HEK293T (cell line): Measurements from ENCODE around the gene DGAT2.

Experiments
- CTCF ChIA-PET: fragments of 350-600 bp; formaldehyde crosslinking; extraction: SDS; loops from one replicate; lab custom pipeline; 2021; ENCODE audit warnings: antibody characterized with exemption, inconsistent platforms; lab: Yijun Ruan, JAX
- POLR2A ChIA-PET: fragments of 350-600 bp; formaldehyde crosslinking; extraction: SDS; loops from one replicate; lab custom pipeline; 2020; ENCODE audit warnings: antibody characterized with exemption, inconsistent platforms; lab: Yijun Ruan, JAX
- DNase-seq: peaks from one replicate; pipeline ENCODE4 v3.0.0; 2012; ENCODE audit warnings: mixed read lengths; ENCODE audit errors: extremely low spot score
- ARNT ChIP-seq: fragments of 450-650 bp; IDR thresholded peaks from 2 replicates; pipeline ENCODE4 v1.6.1; 2017; ENCODE audit warnings: mild to moderate bottlenecking
- BHLHE40 ChIP-seq: fragments of 450-650 bp; IDR thresholded peaks from 2 replicates; pipeline ENCODE4 v1.6.1; 2016; ENCODE audit warnings: mild to moderate bottlenecking, moderate library complexity, borderline replicate concordance
- CTBP1 ChIP-seq: fragments of 450-650 bp; IDR thresholded peaks from 2 replicates; pipeline ENCODE4 v1.6.1; 2016; ENCODE audit warnings: borderline replicate concordance
- ELF4 ChIP-seq: fragments of 450-650 bp; IDR thresholded peaks from 2 replicates; pipeline ENCODE4 v1.6.1; 2017; ENCODE audit warnings: antibody characterized with exemption
- FOXA1 ChIP-seq: fragments of 450-650 bp; IDR thresholded peaks from 2 replicates; pipeline ENCODE4 v1.6.1; 2016; ENCODE audit warnings: mild to moderate bottlenecking
- FOXK2 ChIP-seq: fragments of 450-650 bp; IDR thresholded peaks from 2 replicates; pipeline ENCODE4 v1.6.1; 2016; ENCODE audit warnings: mild to moderate bottlenecking
- FOXM1 ChIP-seq: fragments of 450-650 bp; IDR thresholded peaks from 2 replicates; pipeline ENCODE4 v1.6.1; 2017; ENCODE audit warnings: mild to moderate bottlenecking, borderline replicate concordance
- HDGF ChIP-seq: fragments of 450-650 bp; IDR thresholded peaks from 2 replicates; pipeline ENCODE4 v1.6.1; 2017; ENCODE audit warnings: antibody characterized with exemption, borderline replicate concordance
- L3MBTL2 ChIP-seq: fragments of 450-650 bp; conservative IDR thresholded peaks from 2 replicates; pipeline ENCODE4 v1.6.1; 2016; ENCODE audit warnings: mild to moderate bottlenecking
- LEF1 ChIP-seq: fragments of 450-650 bp; IDR thresholded peaks from 2 replicates; pipeline ENCODE4 v1.6.1; 2017; ENCODE audit warnings: mild to moderate bottlenecking, borderline replicate concordance
- NFRKB ChIP-seq: fragments of 450-650 bp; IDR thresholded peaks from 2 replicates; pipeline ENCODE4 v1.6.1; 2016; ENCODE audit warnings: mild to moderate bottlenecking, moderate library complexity
- PKNOX1 ChIP-seq: fragments of 450-650 bp; IDR thresholded peaks from 2 replicates; pipeline ENCODE4 v1.6.1; 2016
- SP1 ChIP-seq: fragments of 450-650 bp; IDR thresholded peaks from 2 replicates; pipeline ENCODE4 v1.6.1; 2017
- SUZ12 ChIP-seq: fragments of 450-650 bp; IDR thresholded peaks from 2 replicates; pipeline ENCODE4 v1.6.1; 2016; ENCODE audit warnings: mild to moderate bottlenecking
- TARDBP ChIP-seq: fragments of 450-650 bp; IDR thresholded peaks from 2 replicates; pipeline ENCODE4 v1.6.1; 2016
- ZNF384 ChIP-seq: fragments of 450-650 bp; IDR thresholded peaks from 2 replicates; pipeline ENCODE4 v1.6.1; 2016

The DGAT2 gene

GRCh38 chr11:75849894-75850293 lies 81.3 kb downstream of the DGAT2 start:
- no peak for DNase-seq
- TF ChIP-seq TARDBP (no peak), ZNF384 (no peak), SP1 (no peak), ARNT (no peak), FOXK2 (no peak), NFRKB (no peak), SUZ12 (no peak), ELF4 (no peak), PKNOX1 (no peak), L3MBTL2 (no peak), FOXM1 (no peak), CTBP1 (no peak), BHLHE40 (no peak), FOXA1 (no peak), HDGF (no peak), LEF1 (no peak)
- CTCF ChIA-PET, result no interaction called here
- POLR2A ChIA-PET, result no interaction called here

- no peak for DNase-seq
- ChIA-PET POLR2A (interaction anchor here (1.0 kb wide), 1 partner anchor 35 kb away, joined by 3 read pairs; no protein-coding TSS in a partner anchor), CTCF (interaction anchor here (0.5 to 1.2 kb wide), 3 partner anchors 9 to 332 kb away, joined by 3 read pairs; no protein-coding TSS in a partner anchor)
- TF ChIP-seq PKNOX1 (no peak), NFRKB (no peak), FOXM1 (no peak), SUZ12 (no peak), L3MBTL2 (no peak), SP1 (no peak), ZNF384 (no peak), ELF4 (no peak), FOXA1 (no peak), CTBP1 (no peak), ARNT (no peak), LEF1 (no peak), BHLHE40 (no peak), FOXK2 (no peak)
Observed at GRCh38 chr11:75850787-75851186, 82.2 kb downstream of the DGAT2 start.
